Midbrain (tissue), 1 donor: ENCODE results near the gene SSX2IP.
A peak's percentile ranks its signal among the peaks of the same experiment; 100 is the strongest.
"Not testable (repeated sequence)": the region's sequence is repeated elsewhere in the genome, so short reads cannot be mapped to it uniquely, and the experiment has no call there.

Experiments
- DNase-seq: peaks from one replicate; lab custom pipeline; 2025; lab: John Stamatoyannopoulos, UW

Gene SSX2IP

GRCh38 chr1:84675106-84675505, 15.2 kb downstream of the SSX2IP start:
- no peak for DNase-seq

GRCh38 chr1:84674705-84675104, 15.6 kb downstream of the SSX2IP start:
- no peak for DNase-seq

GRCh38 chr1:84674021-84674420, 16.2 kb downstream of the SSX2IP start:
- DNase-seq, result no peak

DNA sequence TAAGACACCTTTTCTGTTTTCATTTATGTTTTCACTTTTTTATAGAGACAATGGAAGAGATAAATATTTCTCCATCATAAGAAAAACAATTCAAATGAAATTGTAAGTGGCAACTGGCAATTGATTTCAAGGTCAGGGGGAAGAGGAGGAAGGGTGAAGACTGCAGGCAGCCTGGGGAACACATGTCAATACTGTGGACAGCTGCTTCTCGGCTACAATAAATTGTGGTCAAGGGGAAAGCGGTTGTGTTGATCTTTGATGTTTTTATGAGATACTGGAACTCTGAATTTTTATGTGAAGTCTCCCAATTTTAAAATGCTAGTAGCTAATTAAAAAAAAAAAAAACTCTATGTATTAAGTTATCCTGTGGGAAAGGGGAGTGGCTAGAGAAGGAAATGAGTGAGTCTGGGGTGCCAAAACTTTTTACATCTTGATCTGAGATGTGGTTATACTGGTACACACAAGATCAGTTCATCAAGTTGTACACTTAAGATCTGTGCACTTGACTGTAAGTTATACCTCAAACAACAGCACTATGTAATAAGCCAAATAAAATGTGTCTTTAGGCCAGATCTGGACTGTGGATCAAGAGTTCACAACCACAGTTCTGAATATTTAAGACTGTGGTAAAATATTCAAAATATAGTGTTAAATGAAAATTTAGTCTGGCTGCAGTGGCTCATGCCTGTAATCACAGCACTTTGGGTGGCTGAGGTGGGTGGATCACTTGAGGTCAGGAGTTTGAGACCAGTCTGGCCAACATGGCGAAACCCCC, 18.0 kb downstream of the SSX2IP start:
- no peak for DNase-seq

DNA sequence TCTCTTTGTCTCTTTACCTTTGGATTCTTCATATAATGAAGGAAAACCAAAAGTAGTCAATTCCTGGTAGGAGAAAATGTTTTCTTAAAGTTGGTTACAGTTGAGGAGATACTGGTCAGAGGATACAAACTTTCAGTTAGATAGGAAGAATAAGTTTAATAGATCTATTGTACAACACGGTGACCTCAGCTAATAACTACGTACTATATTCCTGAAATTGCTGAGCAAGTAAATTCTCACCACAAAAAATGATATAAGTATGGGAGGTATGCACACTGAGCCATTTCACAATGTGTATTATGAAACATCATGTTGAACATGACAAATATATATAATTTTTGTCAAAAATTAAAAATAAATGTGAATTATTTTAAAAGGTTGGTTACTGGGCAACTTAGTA, 20.4 kb downstream of the SSX2IP start:
- no peak for DNase-seq

GRCh38 chr1:84668185-84668584, 22.1 kb downstream of the SSX2IP start:
- no peak for DNase-seq

GRCh38 chr1:84665703-84666317, 24.5 kb downstream of the SSX2IP start:
- no peak for DNase-seq

GRCh38 chr1:84653130-84653677, 37.1 kb downstream of the SSX2IP start:
- DNase-seq, result no peak

DNA sequence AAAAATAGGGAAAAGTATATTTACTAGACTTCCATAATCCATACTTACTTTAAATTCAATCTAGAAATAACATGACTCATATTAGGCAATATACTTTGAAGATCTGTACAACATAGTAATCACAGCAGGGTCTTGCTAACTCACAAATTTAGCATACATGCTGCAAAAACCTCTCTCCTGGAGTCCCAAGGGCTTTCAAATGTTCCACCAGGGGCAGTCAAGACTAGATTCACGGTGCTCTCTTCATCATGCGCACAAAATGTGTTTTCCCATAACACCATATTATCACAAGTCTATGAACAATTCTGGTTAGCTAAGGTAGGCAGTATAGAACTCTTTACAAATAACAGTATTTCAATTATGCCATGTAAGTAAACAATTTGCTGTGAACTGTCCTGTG, 45.8 kb downstream of the SSX2IP start:
- no peak for DNase-seq

GRCh38 chr1:84643183-84643582, 47.1 kb downstream of the SSX2IP start:
- DNase-seq, result no peak

DNA sequence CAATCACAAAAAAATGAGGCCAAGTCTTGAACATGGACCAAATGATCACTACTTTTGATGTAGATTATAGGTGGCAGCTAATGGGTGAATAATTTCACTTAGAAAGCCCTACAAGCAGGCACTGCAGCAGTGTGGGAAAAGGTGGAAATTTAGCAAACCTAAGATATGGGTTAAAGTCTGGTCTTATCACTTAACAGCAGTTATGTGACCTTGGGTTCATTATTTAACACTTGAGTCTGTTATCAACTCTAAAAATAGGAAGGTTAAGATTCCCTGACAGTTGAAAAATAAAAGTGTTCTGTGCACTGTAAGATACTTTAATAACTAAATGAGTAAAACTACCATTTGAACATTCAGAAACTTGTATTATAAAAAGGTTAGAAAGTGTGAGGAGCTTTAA, 47.5 kb downstream of the SSX2IP start:
- no peak for DNase-seq

DNA sequence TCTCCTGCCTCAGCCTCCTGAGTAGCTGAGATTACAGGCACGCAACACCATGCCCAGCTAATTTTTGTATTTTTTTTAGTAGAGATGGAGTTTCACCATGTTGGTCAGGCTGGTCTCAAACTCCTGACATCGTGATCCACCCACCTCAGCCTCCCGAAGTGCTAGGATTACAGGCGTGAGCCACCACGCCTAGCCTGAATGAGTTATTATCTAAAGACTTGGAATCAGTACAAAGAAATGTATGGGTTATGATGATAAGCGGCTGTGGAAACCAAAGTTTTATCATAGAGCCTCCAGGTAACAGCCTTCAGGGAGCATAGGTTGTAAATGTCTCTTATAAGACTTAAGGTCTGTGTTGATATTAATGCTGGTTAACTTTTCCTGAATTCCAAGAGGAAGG, 50.5 kb downstream of the SSX2IP start:
- not testable (repeated sequence) for DNase-seq

GRCh38 chr1:84635429-84635828, 54.8 kb downstream of the SSX2IP start:
- no peak for DNase-seq

- no peak for DNase-seq
Observed at GRCh38 chr1:84634536-84635205, 55.6 kb downstream of the SSX2IP start.

DNA sequence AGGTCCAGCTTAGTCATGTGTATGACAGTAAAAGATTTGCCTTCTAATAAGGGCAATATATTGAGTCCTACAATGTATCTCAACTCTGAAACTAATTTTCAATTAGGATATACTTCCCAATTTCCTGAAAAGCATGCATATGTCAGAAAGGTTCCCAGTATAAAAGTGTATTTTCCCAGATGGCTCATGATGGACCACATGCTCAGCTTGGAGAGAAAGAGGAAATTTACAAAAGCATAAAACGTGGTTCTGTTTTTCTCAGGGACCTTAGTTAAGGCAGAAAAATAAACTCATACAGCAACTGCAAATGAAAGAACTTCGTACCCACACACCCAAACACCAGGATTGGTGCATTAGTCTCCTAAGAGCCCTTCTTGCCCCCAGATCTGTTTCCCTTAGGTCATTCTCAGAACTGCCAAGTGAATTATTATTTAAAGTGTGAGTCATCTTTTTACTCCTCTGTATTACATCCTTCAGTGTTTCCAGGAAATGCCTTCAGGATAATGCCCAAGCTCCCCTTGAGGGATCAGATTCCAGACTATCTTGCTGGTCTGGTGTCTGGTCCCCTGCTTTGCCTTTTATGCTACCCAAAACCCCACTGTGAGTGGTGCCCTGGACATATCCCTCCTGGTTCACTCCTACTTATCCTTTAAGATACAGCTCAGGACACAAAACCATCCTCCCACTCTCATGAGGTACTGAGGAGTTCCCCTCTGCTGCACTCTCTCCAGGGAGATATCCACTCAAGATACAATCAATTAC, 57.4 kb downstream of the SSX2IP start:
- no peak for DNase-seq

- no peak for DNase-seq
Observed at GRCh38 chr1:84632137-84632536, 58.1 kb downstream of the SSX2IP start.

DNA sequence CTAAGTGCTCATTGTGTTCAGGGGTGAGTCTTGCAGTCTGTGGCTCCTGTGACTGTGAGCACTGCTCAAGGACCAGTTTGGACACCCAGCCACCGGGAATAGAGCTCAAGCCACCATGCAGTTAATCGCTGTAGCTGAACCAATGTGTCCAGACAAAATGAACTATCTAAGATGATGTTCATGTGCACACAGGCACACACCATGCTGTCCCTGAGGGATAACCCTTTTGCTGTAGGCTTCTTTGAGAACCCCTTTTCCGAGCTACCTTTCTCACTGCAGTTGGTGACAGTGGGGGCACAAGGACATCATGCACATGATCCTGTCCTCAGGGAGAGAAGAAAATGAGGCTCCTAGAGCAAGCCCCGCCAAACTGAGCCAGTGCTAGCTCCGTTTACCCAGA, 65.4 kb downstream of the SSX2IP start:
- no peak for DNase-seq

DNA sequence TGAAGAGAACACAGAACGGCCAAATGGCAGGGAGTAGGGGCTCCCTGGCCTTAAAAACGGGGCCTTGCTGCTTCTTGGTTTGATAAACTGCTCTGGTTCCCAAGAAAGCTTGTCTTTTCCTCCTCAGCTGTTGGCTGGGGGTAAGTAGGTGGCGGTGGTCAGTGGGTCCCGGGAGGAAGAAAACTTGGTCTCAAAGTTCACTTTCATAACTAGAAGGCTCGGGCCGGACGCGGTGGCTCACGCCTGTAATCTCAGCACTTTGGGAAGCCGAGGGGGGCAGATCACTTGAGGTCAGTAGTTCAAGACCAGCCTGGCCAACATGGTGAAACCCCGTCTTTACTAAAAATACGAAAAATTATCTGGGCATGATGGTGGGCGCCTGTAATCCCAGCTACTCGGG, 68.7 kb downstream of the SSX2IP start:
- no peak for DNase-seq

DNA sequence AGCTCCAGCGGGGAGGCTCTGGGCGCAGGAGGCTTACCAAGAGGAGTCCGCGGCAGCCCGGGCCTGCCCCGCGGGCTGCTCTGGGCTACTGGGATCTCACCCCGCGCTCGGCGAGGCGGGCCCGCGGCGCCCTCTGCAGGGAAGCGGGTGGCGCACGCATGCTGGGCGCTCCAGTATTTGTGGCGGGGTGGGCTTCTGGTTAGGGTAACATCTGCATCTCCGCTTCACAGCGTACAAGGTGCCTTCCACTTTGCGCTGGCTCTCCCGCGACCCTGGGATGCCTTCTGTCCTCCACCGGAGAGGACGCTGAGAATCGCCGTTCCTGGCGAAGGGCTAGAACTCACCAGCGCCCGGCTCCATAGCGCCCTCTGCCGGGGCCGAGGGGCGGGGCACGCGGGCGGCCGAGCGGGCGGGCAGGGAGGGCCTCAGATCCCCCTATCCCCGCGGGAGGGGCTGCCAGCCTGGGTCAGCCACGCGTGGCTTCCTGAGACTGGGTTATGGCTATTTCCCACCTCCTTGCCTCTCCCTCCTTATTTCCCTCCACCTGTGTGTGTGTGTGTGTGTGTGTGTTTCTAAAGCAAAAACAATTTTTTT, 69.4 kb downstream of the SSX2IP start:
- DNase-seq, result peak; percentile 85

DNA sequence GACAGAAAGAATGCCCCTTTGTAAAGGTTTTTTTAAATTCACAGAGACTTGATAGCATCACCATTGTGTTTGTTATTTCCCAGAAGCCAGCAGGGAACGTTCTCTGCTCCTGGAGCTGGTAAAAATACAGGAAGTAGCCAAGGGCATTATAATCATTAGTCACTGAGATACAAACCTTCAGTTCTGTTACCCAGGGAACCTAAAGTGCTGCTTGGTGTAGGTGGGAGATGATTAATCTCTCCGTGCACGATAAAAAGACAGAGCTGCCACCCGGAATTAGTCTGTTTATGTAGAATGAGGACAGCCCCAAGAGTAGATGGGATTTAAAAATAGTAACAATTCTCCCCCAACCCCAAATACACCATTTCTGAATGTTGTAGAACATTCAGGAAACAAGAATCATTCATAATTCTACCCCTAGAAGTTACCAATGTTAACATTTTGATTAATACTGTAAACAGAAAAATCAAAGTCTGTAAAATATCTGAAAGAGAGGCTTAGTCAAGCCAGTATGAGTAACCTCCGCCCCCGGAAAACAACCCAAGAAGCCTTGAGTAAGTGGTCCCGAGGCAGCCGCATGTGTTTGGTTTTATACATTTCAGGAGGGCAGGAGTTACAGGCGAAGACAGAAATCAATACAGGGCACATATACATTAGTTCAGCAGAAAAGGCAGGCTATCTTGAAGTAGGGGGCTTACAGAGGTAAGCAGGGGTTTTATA, 70.7 kb downstream of the SSX2IP start:
- peak; percentile 65 for DNase-seq

- DNase-seq, result no peak
Observed at GRCh38 chr1:84617349-84617748, 72.9 kb downstream of the SSX2IP start.
